HG02610 (cell line): ENCODE measurements around the gene DENND2A.
"Not testable (repeated sequence)": the region's sequence is repeated elsewhere in the genome, so short reads cannot be mapped to it uniquely, and the experiment has no call there.

ENCODE experiments used
- ATAC-seq: cut with Tn5 transposase; IDR thresholded peaks from one replicate; pipeline ENCODE4 v1.9.1; 2021; ENCODE audit warnings: mild to moderate bottlenecking, moderate library complexity; ENCODE audit not compliant: unreplicated experiment

The DENND2A gene

GRCh38 chr7:140592964-140593671 is 47.5 kb downstream of the DENND2A start:
- no peak for ATAC-seq

GRCh38 chr7:140591180-140591902 is 49.3 kb downstream of the DENND2A start:
- ATAC-seq, result no peak

- ATAC-seq, result no peak
Measured at GRCh38 chr7:140587243-140587642, 53.4 kb downstream of the DENND2A start.

- ATAC-seq, result no peak
Measured at GRCh38 chr7:140586516-140586915, 54.1 kb downstream of the DENND2A start.

- no peak for ATAC-seq
Measured at GRCh38 chr7:140585333-140585732, 55.3 kb downstream of the DENND2A start.

- ATAC-seq, result no peak
Measured at GRCh38 chr7:140584195-140584851, 56.3 kb downstream of the DENND2A start.

- ATAC-seq, result no peak
Measured at GRCh38 chr7:140581411-140581810, 59.2 kb downstream of the DENND2A start.

- no peak for ATAC-seq
Measured at GRCh38 chr7:140577651-140578050, 63.0 kb downstream of the DENND2A start.

GRCh38 chr7:140576589-140576988 is 64.0 kb downstream of the DENND2A start:
- no peak for ATAC-seq

GRCh38 chr7:140571538-140572122 is 69.0 kb downstream of the DENND2A start:
- no peak for ATAC-seq

- ATAC-seq, result no peak
Measured at GRCh38 chr7:140570120-140570519, 70.5 kb downstream of the DENND2A start.

GRCh38 chr7:140568021-140568813 is 72.4 kb downstream of the DENND2A start:
- no peak for ATAC-seq

- not testable (repeated sequence) for ATAC-seq
Measured at GRCh38 chr7:140566186-140566585, 74.4 kb downstream of the DENND2A start.

- ATAC-seq, result not testable (repeated sequence)
Measured at GRCh38 chr7:140565761-140566160, 74.9 kb downstream of the DENND2A start.

GRCh38 chr7:140564643-140565042 is 76.0 kb downstream of the DENND2A start:
- ATAC-seq, result no peak

GRCh38 chr7:140562926-140563481 is 77.6 kb downstream of the DENND2A start:
- no peak for ATAC-seq

GRCh38 chr7:140559410-140559809 is 81.2 kb downstream of the DENND2A start:
- ATAC-seq, result no peak

GRCh38 chr7:140557809-140558518 is 82.6 kb downstream of the DENND2A start:
- ATAC-seq, result no peak

- ATAC-seq, result no peak
Measured at GRCh38 chr7:140557069-140557468, 83.5 kb downstream of the DENND2A start.

GRCh38 chr7:140553236-140553635 is 87.4 kb downstream of the DENND2A start:
- ATAC-seq, result not testable (repeated sequence)
